WTC11 (cell line): Measurements from ENCODE around the gene AFF3. TPM values are rescaled to one million over a fixed set of nuclear protein-coding genes. Genes with fewer than 3 reads are reported as not detected.

Experiments
- ATAC-seq: fragments of 200-7000 bp; cut with Tn5 transposase; 2 replicates; pipeline ENCODE4 v1.10.0; 2021; ENCODE audit warnings: mild to moderate bottlenecking, moderate library complexity
- CTCF ChIA-PET: fragments of 300-600 bp; sonication (Branson Sonifier 250); formaldehyde crosslinking; loops from one replicate; lab custom pipeline; 2021; ENCODE audit warnings: antibody characterized with exemption; lab: Charles Lee
- POLR2A ChIA-PET: fragments of 350-600 bp; sonication (Branson Sonifier 250); formaldehyde crosslinking; loops from one replicate; lab custom pipeline; 2021; ENCODE audit warnings: antibody characterized with exemption; lab: Charles Lee
- DNase-seq: peaks from one replicate; pipeline ENCODE4 v3.0.0; 2021; ENCODE audit warnings: low spot score
- H3K27ac Mint-ChIP-seq: 2 replicates; pipeline ENCODE4 v1.8.0; 2021; ENCODE audit warnings: mixed read lengths
- H3K27me3 Mint-ChIP-seq: 2 replicates; pipeline ENCODE4 v1.8.0; 2021; ENCODE audit warnings: low read depth, mild to moderate bottlenecking, moderate library complexity, mixed read lengths
- H3K36me3 Mint-ChIP-seq: 2 replicates; pipeline ENCODE4 v1.8.0; 2021; ENCODE audit warnings: mixed read lengths
- H3K4me1 Mint-ChIP-seq: 2 replicates; pipeline ENCODE4 v1.8.0; 2022; ENCODE audit warnings: mixed read lengths
- H3K4me3 Mint-ChIP-seq: 2 replicates; pipeline ENCODE4 v1.8.0; 2021; ENCODE audit warnings: mild to moderate bottlenecking, moderate library complexity, mixed read lengths
- H3K9me3 Mint-ChIP-seq: 2 replicates; pipeline ENCODE4 v1.8.0; 2021; ENCODE audit warnings: mixed read lengths
- AR ChIP-seq: fragments of 250-450 bp; sonication (Bioruptor Pico); IDR thresholded peaks from 2 replicates; pipeline ENCODE4 v1.9.0; 2021; ENCODE audit warnings: mild to moderate bottlenecking
- CREM ChIP-seq: sonication (generic); formaldehyde crosslinking; IDR thresholded peaks from 2 replicates; pipeline ENCODE4 v1.8.1; 2022; ENCODE audit warnings: mild to moderate bottlenecking, missing genetic modification reagents, moderate library complexity
- E2F5 ChIP-seq: sonication (generic); formaldehyde crosslinking; IDR thresholded peaks from 2 replicates; pipeline ENCODE4 v1.8.1; 2022; ENCODE audit warnings: mild to moderate bottlenecking, moderate library complexity, missing genetic modification reagents
- ELF4 ChIP-seq: sonication (generic); formaldehyde crosslinking; IDR thresholded peaks from 2 replicates; pipeline ENCODE4 v1.8.1; 2022; ENCODE audit warnings: low read depth, mild to moderate bottlenecking, moderate library complexity, missing genetic modification reagents
- FOXP4 ChIP-seq: sonication (generic); formaldehyde crosslinking; IDR thresholded peaks from 2 replicates; pipeline ENCODE4 v1.8.0; 2022; ENCODE audit warnings: mild to moderate bottlenecking, missing genetic modification reagents
- HMGA2 ChIP-seq: fragments of 250-450 bp; sonication (Bioruptor Pico); IDR thresholded peaks from 2 replicates; pipeline ENCODE4 v1.4.0; 2021; ENCODE audit warnings: mild to moderate bottlenecking, moderate library complexity
- MXD4 ChIP-seq: fragments of 250-450 bp; sonication (Bioruptor Pico); IDR thresholded peaks from 2 replicates; pipeline ENCODE4 v1.8.0; 2021; ENCODE audit warnings: mild to moderate bottlenecking, moderate library complexity, borderline replicate concordance
- NR2C2 ChIP-seq: sonication (generic); formaldehyde crosslinking; IDR thresholded peaks from 2 replicates; pipeline ENCODE4 v1.8.0; 2022; ENCODE audit warnings: mild to moderate bottlenecking, missing genetic modification reagents
- PREB ChIP-seq: sonication (generic); formaldehyde crosslinking; IDR thresholded peaks from 2 replicates; pipeline ENCODE4 v1.8.1; 2022; ENCODE audit warnings: mild to moderate bottlenecking, missing genetic modification reagents, moderate library complexity, borderline replicate concordance
- TCF7 ChIP-seq: sonication (generic); formaldehyde crosslinking; IDR thresholded peaks from 2 replicates; pipeline ENCODE4 v1.8.0; 2022; ENCODE audit warnings: mild to moderate bottlenecking, low read depth, missing genetic modification reagents, moderate library complexity
- TP53 ChIP-seq: sonication (generic); formaldehyde crosslinking; IDR thresholded peaks from 2 replicates; pipeline ENCODE4 v1.8.1; 2023; ENCODE audit warnings: mild to moderate bottlenecking, missing genetic modification reagents
- USF1 ChIP-seq: sonication (generic); formaldehyde crosslinking; IDR thresholded peaks from 2 replicates; pipeline ENCODE4 v1.8.0; 2022; ENCODE audit warnings: mild to moderate bottlenecking, missing genetic modification reagents
- ZBTB21 ChIP-seq: sonication (generic); formaldehyde crosslinking; IDR thresholded peaks from 2 replicates; pipeline ENCODE4 v1.8.1; 2023; ENCODE audit warnings: mild to moderate bottlenecking, missing genetic modification reagents, borderline replicate concordance
- ZNF121 ChIP-seq: sonication (generic); formaldehyde crosslinking; IDR thresholded peaks from 2 replicates; pipeline ENCODE4 v1.8.0; 2023; ENCODE audit warnings: missing genetic modification reagents
- ZNF219 ChIP-seq: sonication (generic); formaldehyde crosslinking; IDR thresholded peaks from 2 replicates; pipeline ENCODE4 v1.8.0; 2023; ENCODE audit warnings: missing genetic modification reagents, mild to moderate bottlenecking, borderline replicate concordance
- ZNF281 ChIP-seq: sonication (generic); formaldehyde crosslinking; IDR thresholded peaks from 2 replicates; pipeline ENCODE4 v1.8.0; 2023; ENCODE audit warnings: mild to moderate bottlenecking, missing genetic modification reagents
- ZNF396 ChIP-seq: fragments of 250-450 bp; sonication (Bioruptor Pico); IDR thresholded peaks from 2 replicates; pipeline ENCODE4 v1.8.0; 2021; ENCODE audit warnings: mild to moderate bottlenecking, moderate library complexity, borderline replicate concordance
- ZNF416 ChIP-seq: fragments of 250-450 bp; sonication (Bioruptor Pico); IDR thresholded peaks from 2 replicates; pipeline ENCODE4 v1.9.0; 2021; ENCODE audit warnings: mild to moderate bottlenecking, inconsistent platforms
- ZNF671 ChIP-seq: fragments of 250-450 bp; sonication (Bioruptor Pico); IDR thresholded peaks from 2 replicates; pipeline ENCODE4 v1.8.0; 2021; ENCODE audit warnings: mild to moderate bottlenecking
- total RNA-seq: library from RNA; stranded (reverse); gene quantifications from 3 replicates; pipeline ENCODE4 v1.2.3, GENCODE V29; 2021

Gene AFF3
- total RNA-seq, 1 experiment from 2014 or later, result 1.2 TPM

GRCh38 chr2:100186126-100186525, 43.7 kb upstream of the AFF3 start (continued):
- no peak for TF ChIP-seq ZNF281 (CRISPR knock-in tag)
- no peak for TF ChIP-seq MXD4
- TF ChIP-seq CREM (CRISPR knock-in tag), result no peak
- TF ChIP-seq, all 79 proteins: peak for 0

- H3K27ac Mint-ChIP-seq, result no peak overlapping the region
- CTCF ChIA-PET, result interaction anchor here (0.6 to 1.0 kb wide), 2 partner anchors 77 to 239 kb away, joined by 3 read pairs; no protein-coding TSS in a partner anchor
- DNase-seq, result no peak
- peaks cover 24% of the 10 kb centered on the region for H3K4me1 Mint-ChIP-seq
- POLR2A ChIA-PET, result no interaction called here
- TF ChIP-seq ZNF416 (no peak), TCF7 (no peak), PREB (CRISPR knock-in tag) (no peak), FOXP4 (CRISPR knock-in tag) (no peak), ZNF396 (CRISPR knock-in tag) (no peak), ZNF121 (CRISPR knock-in tag) (no peak), HMGA2 (CRISPR knock-in tag) (no peak), USF1 (no peak), ELF4 (CRISPR knock-in tag) (no peak), NR2C2 (CRISPR knock-in tag) (no peak)
- H3K36me3 Mint-ChIP-seq, result no peaks in the 10 kb centered on the region
- no peak for ATAC-seq
- H3K27me3 Mint-ChIP-seq, result peaks cover 66% of the 10 kb centered on the region
- no peaks in the 10 kb centered on the region for H3K9me3 Mint-ChIP-seq
- no peak overlapping the region for H3K4me3 Mint-ChIP-seq
These were observed 43.1 kb upstream of the AFF3 start for GRCh38 chr2:100185516-100185915.

- POLR2A ChIA-PET, result no interaction called here
These were observed 42.7 kb upstream of the AFF3 start for GRCh38 chr2:100185105-100185504.

More at GRCh38 chr2:100185105-100185504, 42.7 kb upstream of the AFF3 start:
- CTCF ChIA-PET, result interaction anchor here (1.0 kb wide), 1 partner anchor 78 kb away, joined by 3 read pairs; no protein-coding TSS in a partner anchor
- ATAC-seq (no peak), DNase-seq (no peak)
- Mint-ChIP-seq H3K4me1 (peaks cover 24% of the 10 kb centered on the region), H3K9me3 (no peaks in the 10 kb centered on the region), H3K36me3 (no peaks in the 10 kb centered on the region), H3K4me3 (no peak overlapping the region), H3K27me3 (peaks cover 71% of the 10 kb centered on the region), H3K27ac (no peak overlapping the region)
- TF ChIP-seq TP53 (CRISPR knock-in tag) (no peak), ZBTB21 (CRISPR knock-in tag) (no peak), NR2C2 (CRISPR knock-in tag) (no peak), ZNF219 (no peak), AR (CRISPR knock-in tag) (no peak), E2F5 (CRISPR knock-in tag) (no peak), ZNF671 (CRISPR knock-in tag) (no peak)
